Uterus (tissue), 4 donors: ENCODE data around the gene HID1. TPM values are rescaled to one million over a fixed set of nuclear protein-coding genes. Genes with fewer than 3 reads are reported as not detected.

Source experiments
- DNase-seq, 2 donors: peaks; one replicate each; pipeline ENCODE4 v3.0.0-alpha.2; 2019 to 2020
- H3K27ac ChIP-seq, 2 donors: fragments of 200-600 bp; sonication (generic); 1 replicate in 1 of 2; 2 replicates in 1 of 2; pipeline ENCODE4 v1.5.1; 2016 to 2018
- H3K27me3 ChIP-seq, 2 donors: fragments of 200-600 bp; sonication (generic); one replicate each; pipeline ENCODE4 v1.5.1; 2018 to 2019; ENCODE audit warnings: control low read depth in 1 of 2
- H3K36me3 ChIP-seq, 2 donors: fragments of 200-600 bp; sonication (generic); one replicate each; pipeline ENCODE4 v1.5.1; 2019; ENCODE audit warnings: control low read depth in 1 of 2
- H3K4me1 ChIP-seq, 2 donors: fragments of 200-600 bp; sonication (generic); one replicate each; pipeline ENCODE4 v1.5.1; 2018 to 2019; ENCODE audit warnings: control low read depth in 1 of 2
- H3K4me3 ChIP-seq, 2 donors: fragments of 200-600 bp; sonication (generic); 1 replicate in 1 of 2; 2 replicates in 1 of 2; pipeline ENCODE4 v1.5.1; 2018 to 2019; ENCODE audit warnings: mild to moderate bottlenecking in 1 of 2
- H3K9me3 ChIP-seq, 2 donors: fragments of 200-600 bp; sonication (generic); one replicate each; pipeline ENCODE4 v1.5.1; 2019; ENCODE audit warnings: control low read depth in 1 of 2
- POLR2A ChIP-seq, 2 donors: fragments of 450-650 bp; IDR thresholded peaks; one replicate each; pipeline ENCODE4 v1.6.1; 2016; ENCODE audit warnings: antibody characterized with exemption in 2 of 2, mild to moderate bottlenecking in 1 of 2, moderate library complexity in 1 of 2
- intact Hi-C: fragments of 100-400 bp; cut with DNase I; formaldehyde crosslinking; loops from one replicate; pipeline ENCODE4 v1.15.1; 2023; ENCODE audit warnings: low total_unique reads
- total RNA-seq, 4 donors: library from RNA; depleted of rRNA in 3 of 4; stranded (reverse); fragments of >200 nt in 3 of 4; gene quantifications; one replicate each; pipeline versions ENCODE4 v1.1.0 to v1.2.4, GENCODE V29; 2014 to 2023
- TF ChIP-seq, protein P1 (sequence below), 4 experiments: fragments of 200-600 bp in 2 of 4; fragments of 450-650 bp in 2 of 4; sonication (generic) in 2 of 4; IDR thresholded peaks; one replicate each; pipeline ENCODE4 v1.5.1; 2016 to 2019; ENCODE audit warnings: antibody characterized with exemption in 4 of 4, mild to moderate bottlenecking in 2 of 4, moderate library complexity in 1 of 4
- donor health status: DM: yes; HTN: yes; CAD: no.

The HID1 gene
- total RNA-seq, 4 donors from 2014 or later = 4.4 to 46.2 (median 22.6) TPM

DNA sequence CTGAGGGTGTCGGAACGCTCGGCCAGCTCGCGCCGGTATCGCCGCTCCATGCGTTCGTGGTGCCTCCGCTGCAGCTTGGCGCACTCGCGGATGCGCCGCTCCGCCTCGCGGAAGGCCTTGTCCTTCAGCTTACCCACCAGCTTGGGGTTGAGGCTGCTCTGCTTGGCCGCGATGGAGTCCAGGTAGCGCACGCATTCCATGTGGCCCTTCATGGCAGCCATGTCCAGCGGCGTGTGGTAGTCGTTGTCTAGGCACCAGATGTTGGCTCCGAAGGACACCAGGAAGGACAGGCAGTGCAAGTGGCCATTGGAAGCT lies 52.3 kb downstream of the HID1 start:
- H3K4me1 ChIP-seq = peaks cover 0 to 11% of the 10 kb centered on the region in 2 donors
- no peaks in the 10 kb centered on the region for H3K9me3 ChIP-seq
- TF ChIP-seq, protein P1, sequence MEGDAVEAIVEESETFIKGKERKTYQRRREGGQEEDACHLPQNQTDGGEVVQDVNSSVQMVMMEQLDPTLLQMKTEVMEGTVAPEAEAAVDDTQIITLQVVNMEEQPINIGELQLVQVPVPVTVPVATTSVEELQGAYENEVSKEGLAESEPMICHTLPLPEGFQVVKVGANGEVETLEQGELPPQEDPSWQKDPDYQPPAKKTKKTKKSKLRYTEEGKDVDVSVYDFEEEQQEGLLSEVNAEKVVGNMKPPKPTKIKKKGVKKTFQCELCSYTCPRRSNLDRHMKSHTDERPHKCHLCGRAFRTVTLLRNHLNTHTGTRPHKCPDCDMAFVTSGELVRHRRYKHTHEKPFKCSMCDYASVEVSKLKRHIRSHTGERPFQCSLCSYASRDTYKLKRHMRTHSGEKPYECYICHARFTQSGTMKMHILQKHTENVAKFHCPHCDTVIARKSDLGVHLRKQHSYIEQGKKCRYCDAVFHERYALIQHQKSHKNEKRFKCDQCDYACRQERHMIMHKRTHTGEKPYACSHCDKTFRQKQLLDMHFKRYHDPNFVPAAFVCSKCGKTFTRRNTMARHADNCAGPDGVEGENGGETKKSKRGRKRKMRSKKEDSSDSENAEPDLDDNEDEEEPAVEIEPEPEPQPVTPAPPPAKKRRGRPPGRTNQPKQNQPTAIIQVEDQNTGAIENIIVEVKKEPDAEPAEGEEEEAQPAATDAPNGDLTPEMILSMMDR (IDR thresholded peaks at IDR 0.05) = no peak
- no peak for TF ChIP-seq POLR2A (IDR thresholded peaks at IDR 0.05)
- DNase-seq = no peak
- intact Hi-C loops = no loop called here
- no peaks in the 10 kb centered on the region for H3K27me3 ChIP-seq
- no peak overlapping the region for H3K4me3 ChIP-seq
- no peaks in the 10 kb centered on the region for H3K36me3 ChIP-seq
- H3K27ac ChIP-seq = no peak overlapping the region

DNA sequence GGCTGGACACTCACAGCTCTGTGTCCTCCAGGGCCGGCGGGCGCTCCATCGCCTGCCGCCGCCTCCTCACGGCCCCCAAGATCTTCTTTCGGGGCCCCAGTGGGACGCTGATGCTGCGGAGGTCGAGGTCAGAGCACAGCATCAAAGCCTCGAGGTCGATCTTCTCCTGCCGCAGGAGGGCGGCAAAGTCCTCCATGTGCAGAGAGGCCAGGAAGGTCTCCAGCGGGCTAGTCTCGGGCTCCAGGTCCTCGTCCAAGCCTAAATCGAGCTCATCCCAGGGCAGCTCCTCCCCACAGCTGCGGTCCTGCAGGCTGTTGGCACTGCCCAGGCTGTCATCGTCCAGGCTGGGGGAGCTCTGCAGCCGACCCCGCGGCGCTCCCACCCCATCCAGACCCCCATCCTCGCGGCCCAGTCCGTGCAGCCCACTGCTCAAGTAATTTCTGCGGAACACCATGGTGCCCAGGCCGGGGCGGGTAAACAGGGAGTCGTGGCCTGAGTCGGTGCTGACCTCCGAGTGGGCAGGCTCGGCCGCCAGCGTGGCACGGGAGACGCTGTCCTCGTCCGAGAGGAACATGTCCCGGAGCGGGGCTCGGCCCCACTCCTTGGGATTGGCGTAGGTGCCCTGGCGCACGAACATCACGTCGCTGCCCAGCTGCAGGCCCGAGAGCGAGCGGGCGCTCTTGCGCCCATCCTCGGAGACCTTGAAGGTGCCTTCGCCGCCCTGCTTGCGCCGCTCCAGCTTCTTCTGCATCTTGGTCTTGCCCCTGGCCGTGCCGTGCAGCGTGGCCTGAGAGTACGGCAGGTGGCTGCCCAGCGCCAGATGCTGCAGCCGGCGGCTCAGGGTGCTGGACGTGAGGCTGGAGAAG lies 52.9 kb downstream of the HID1 start:
- Histone ChIP-seq H3K27me3 (no peaks in the 10 kb centered on the region), H3K4me1 (peaks cover 0 to 11% of the 10 kb centered on the region in 2 donors), H3K36me3 (no peaks in the 10 kb centered on the region), H3K27ac (no peak overlapping the region), H3K9me3 (no peaks in the 10 kb centered on the region), H3K4me3 (no peak overlapping the region)
- TF ChIP-seq, protein P1 (IDR thresholded peaks at IDR 0.05) = no peak
- no peak for TF ChIP-seq POLR2A (IDR thresholded peaks at IDR 0.05)
- intact Hi-C loops = no loop called here
- DNase-seq = no peak

DNA sequence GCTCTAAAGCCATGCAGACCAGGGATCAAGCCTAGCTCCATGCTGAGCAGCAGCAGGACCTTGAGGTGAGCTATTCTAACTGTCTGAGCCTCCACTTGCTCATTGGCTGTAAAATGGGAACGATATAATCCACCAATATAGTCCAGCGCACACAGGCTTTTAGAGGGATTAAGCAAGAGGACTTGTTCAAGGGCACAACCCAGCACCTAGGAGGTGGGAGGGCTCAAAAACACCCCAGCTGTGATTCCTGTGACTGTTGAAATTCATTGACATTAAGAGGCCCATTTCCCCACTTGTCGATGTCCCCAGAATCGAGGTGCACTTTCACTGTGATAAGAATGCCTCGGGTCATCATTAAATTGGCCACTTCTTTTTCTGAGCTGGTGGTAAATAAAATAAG lies 53.7 kb downstream of the HID1 start:
- Histone ChIP-seq H3K27ac (no peak overlapping the region), H3K36me3 (no peaks in the 10 kb centered on the region), H3K9me3 (no peaks in the 10 kb centered on the region), H3K4me3 (no peak overlapping the region), H3K4me1 (peaks cover 0 to 9% of the 10 kb centered on the region in 2 donors), H3K27me3 (no peaks in the 10 kb centered on the region)
- TF ChIP-seq POLR2A (IDR thresholded peaks at IDR 0.05) = no peak
- TF ChIP-seq, protein P1 (IDR thresholded peaks at IDR 0.05) = no peak
- intact Hi-C loops = no loop called here
- no peak for DNase-seq

DNA sequence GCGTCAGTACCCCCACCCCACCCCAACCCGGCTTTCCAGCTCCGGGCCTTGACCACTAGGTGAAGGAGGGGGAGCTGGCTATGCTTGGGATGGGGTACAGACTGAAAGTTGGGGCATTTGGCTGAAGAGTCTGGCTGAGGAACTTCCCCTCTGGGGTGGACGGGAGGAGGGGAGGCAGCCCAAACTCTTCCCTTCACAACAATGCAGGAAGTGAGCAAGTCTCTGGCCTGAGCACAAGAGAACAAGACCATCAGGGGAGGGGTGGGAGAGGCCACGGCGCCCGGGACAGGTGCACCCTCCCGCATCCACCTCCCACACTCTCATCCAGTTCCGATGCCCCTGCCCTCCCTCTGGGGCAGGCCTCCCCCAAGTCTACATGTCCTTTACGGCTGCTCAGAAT lies 55.1 kb downstream of the HID1 start:
- H3K4me1 ChIP-seq = no peaks in the 10 kb centered on the region
- H3K9me3 ChIP-seq = no peaks in the 10 kb centered on the region
- H3K27me3 ChIP-seq = no peaks in the 10 kb centered on the region
- no peak overlapping the region for H3K4me3 ChIP-seq
- no peak overlapping the region for H3K27ac ChIP-seq
- H3K36me3 ChIP-seq = no peaks in the 10 kb centered on the region
- TF ChIP-seq, protein P1 (IDR thresholded peaks at IDR 0.05) = no peak
- TF ChIP-seq POLR2A (IDR thresholded peaks at IDR 0.05) = no peak
- no peak for DNase-seq
- intact Hi-C loops = no loop called here

DNA sequence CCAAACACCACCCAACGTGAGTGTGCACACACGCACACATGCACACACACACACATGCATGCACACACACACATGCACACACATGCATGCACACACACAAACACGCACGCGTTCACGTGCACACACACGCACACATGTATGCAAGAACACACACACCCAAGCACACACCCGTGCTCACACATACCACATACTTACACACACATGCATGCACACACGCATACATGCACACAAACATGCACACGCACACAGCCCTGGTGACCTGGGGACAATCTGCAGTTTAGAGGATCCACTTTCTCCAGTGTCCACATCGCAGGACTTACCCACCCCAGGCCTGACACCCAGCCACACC lies 55.7 kb downstream of the HID1 start:
- intact Hi-C loops = no loop called here
- Histone ChIP-seq H3K4me3 (no peak overlapping the region), H3K4me1 (no peaks in the 10 kb centered on the region), H3K36me3 (no peaks in the 10 kb centered on the region), H3K9me3 (no peaks in the 10 kb centered on the region), H3K27me3 (no peaks in the 10 kb centered on the region), H3K27ac (no peak overlapping the region)
- no peak for DNase-seq
- TF ChIP-seq, protein P1 (IDR thresholded peaks at IDR 0.05) = no peak
- TF ChIP-seq POLR2A (IDR thresholded peaks at IDR 0.05) = no peak
